Transverse colon (tissue), 4 donors: ENCODE data around the gene TTC28. TPM values are rescaled to one million over a fixed set of nuclear protein-coding genes. Genes with fewer than 3 reads are reported as not detected.
"Not testable (repeated sequence)": the region's sequence is repeated elsewhere in the genome, so short reads cannot be mapped to it uniquely, and the experiment has no call there.

Source experiments
- DNase-seq: peaks from one replicate; pipeline ENCODE4 v3.0.0-alpha.2; 2019
- H3K27ac ChIP-seq, 4 donors: fragments of 200-600 bp; sonication (generic); 2 replicates each; pipeline ENCODE4 v1.5.1; 2016 to 2018; ENCODE audit warnings: inconsistent platforms in 4 of 4
- H3K27me3 ChIP-seq: fragments of 200-600 bp; sonication (generic); 2 replicates; pipeline ENCODE4 v1.5.1; 2017; ENCODE audit warnings: inconsistent platforms
- H3K36me3 ChIP-seq, 4 donors: fragments of 200-600 bp; sonication (generic); 2 replicates each; pipeline ENCODE4 v1.5.1; 2017 to 2019; ENCODE audit warnings: inconsistent platforms in 4 of 4
- H3K4me1 ChIP-seq, 4 donors: fragments of 200-600 bp; sonication (generic); 2 replicates each; pipeline ENCODE4 v1.5.1; 2017 to 2020; ENCODE audit warnings: inconsistent platforms in 4 of 4
- H3K4me3 ChIP-seq, 4 donors: fragments of 200-600 bp; sonication (generic); 1 replicate in 1 of 4; 2 replicates in 3 of 4; pipeline versions ENCODE4 v1.5.1 to v1.6.1; 2017 to 2019; ENCODE audit warnings: inconsistent platforms in 4 of 4
- H3K9me3 ChIP-seq, 2 donors: fragments of 200-600 bp; sonication (generic); 2 replicates each; pipeline ENCODE4 v1.5.1; 2017 to 2019; ENCODE audit warnings: inconsistent platforms in 2 of 2
- EP300 ChIP-seq: sonication (generic); formaldehyde crosslinking; IDR thresholded peaks from one replicate; pipeline ENCODE4 v1.6.1; 2017; ENCODE audit warnings: antibody characterized with exemption, low read depth
- POLR2A ChIP-seq: fragments of 450-650 bp; IDR thresholded peaks from one replicate; pipeline ENCODE4 v1.6.1; 2016; ENCODE audit warnings: antibody characterized with exemption, mild to moderate bottlenecking, moderate library complexity
- POLR2AphosphoS5 ChIP-seq, 3 donors: sonication (generic); formaldehyde crosslinking; IDR thresholded peaks; one replicate each; pipeline ENCODE4 v1.6.1; 2016; ENCODE audit warnings: antibody characterized with exemption in 3 of 3
- WGBS, 2 donors: methylation state at CpG; one replicate each; pipeline ENCODE4 v1.1.5; 2018; ENCODE audit warnings: low coverage in 1 of 2; 5-methylcytosine and 5-hydroxymethylcytosine counted together
- in situ Hi-C, 4 donors: fragments of 200-750 bp; cut with MboI; loops; one replicate each; pipeline versions ENCODE4 v1.15.0 to v1.15.1; 2017; ENCODE audit warnings: low sequenced_read_pairs in 3 of 4, low pct_ligation_motif_present in 1 of 4, low pct_unique_long_range_greater_than_20kb in 1 of 4
- intact Hi-C: fragments of 100-400 bp; cut with DNase I; formaldehyde crosslinking; loops from one replicate; pipeline ENCODE4 v1.15.1; 2023; ENCODE audit warnings: low total_unique reads
- total RNA-seq, 4 donors: library from RNA; depleted of rRNA; stranded (reverse); fragments of >200 nt; gene quantifications; one replicate each; pipeline ENCODE4 v1.1.0, GENCODE V29; 2016
- TF ChIP-seq, protein P1 (sequence below), 5 experiments: fragments of 200-600 bp in 3 of 5; fragments of 450-650 bp in 2 of 5; sonication (generic) in 3 of 5; IDR thresholded peaks; 1 replicate in 2 of 5; 2 replicates in 3 of 5; pipeline ENCODE4 v1.5.1; 2016 to 2017; ENCODE audit warnings: antibody characterized with exemption in 5 of 5, inconsistent platforms in 3 of 5, mild to moderate bottlenecking in 2 of 5, moderate library complexity in 1 of 5

The TTC28 gene
- total RNA-seq, 4 donors from 2014 or later: 7.6 to 84.2 (median 12.4) TPM

DNA sequence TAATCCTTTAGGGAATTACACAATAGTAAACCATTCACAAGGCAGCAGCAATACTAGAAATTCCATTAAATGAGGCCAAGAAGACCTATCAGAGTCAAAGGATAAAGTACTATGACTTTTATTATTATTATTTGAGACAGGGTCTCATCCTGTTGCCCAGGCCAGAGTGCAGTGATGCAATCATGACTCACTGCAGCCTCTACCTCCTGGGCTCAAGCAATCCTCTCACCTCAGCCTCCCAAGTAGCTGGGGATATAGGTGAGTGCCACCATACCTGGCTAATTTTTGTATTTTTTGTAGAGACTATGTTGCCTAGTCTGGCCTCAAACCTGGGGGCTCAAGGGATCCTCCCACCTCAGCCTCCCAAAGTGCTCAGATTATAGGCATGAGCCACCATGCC, 51.8 kb downstream of the TTC28 start:
- intact Hi-C loops (no loop called here), in situ Hi-C loops (no loop called here)
- DNase-seq: no peak
- H3K4me3 ChIP-seq: no peak overlapping the region
- no peaks in the 10 kb centered on the region for H3K4me1 ChIP-seq
- H3K27ac ChIP-seq: no peak overlapping the region
- TF ChIP-seq EP300 (no peak), POLR2A (no peak), POLR2AphosphoS5 (IDR thresholded peaks at IDR 0.05) (no peak)
- TF ChIP-seq, protein P1, sequence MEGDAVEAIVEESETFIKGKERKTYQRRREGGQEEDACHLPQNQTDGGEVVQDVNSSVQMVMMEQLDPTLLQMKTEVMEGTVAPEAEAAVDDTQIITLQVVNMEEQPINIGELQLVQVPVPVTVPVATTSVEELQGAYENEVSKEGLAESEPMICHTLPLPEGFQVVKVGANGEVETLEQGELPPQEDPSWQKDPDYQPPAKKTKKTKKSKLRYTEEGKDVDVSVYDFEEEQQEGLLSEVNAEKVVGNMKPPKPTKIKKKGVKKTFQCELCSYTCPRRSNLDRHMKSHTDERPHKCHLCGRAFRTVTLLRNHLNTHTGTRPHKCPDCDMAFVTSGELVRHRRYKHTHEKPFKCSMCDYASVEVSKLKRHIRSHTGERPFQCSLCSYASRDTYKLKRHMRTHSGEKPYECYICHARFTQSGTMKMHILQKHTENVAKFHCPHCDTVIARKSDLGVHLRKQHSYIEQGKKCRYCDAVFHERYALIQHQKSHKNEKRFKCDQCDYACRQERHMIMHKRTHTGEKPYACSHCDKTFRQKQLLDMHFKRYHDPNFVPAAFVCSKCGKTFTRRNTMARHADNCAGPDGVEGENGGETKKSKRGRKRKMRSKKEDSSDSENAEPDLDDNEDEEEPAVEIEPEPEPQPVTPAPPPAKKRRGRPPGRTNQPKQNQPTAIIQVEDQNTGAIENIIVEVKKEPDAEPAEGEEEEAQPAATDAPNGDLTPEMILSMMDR (IDR thresholded peaks at IDR 0.05): no peak
- no peaks in the 10 kb centered on the region for H3K9me3 ChIP-seq
- no peaks in the 10 kb centered on the region for H3K36me3 ChIP-seq
- no peaks in the 10 kb centered on the region for H3K27me3 ChIP-seq

GRCh38 chr22:28620244-28620922, 59.3 kb downstream of the TTC28 start:
- Histone ChIP-seq H3K27me3 (no peaks in the 10 kb centered on the region), H3K27ac (peak overlapping the region in 1 of 4 donors; percentile 27), H3K4me1 (peaks cover 0 to 5% (median 0%) of the 10 kb centered on the region in 4 donors), H3K9me3 (no peaks in the 10 kb centered on the region), H3K36me3 (no peaks in the 10 kb centered on the region), H3K4me3 (no peak overlapping the region)
- intact Hi-C loops: no loop called here
- no peak for DNase-seq
- WGBS, 2 donors: 54 to 69% methylated on average over 5 of the region's 5 CpGs
- no peak for TF ChIP-seq POLR2A
- TF ChIP-seq EP300: no peak
- TF ChIP-seq, protein P1 (IDR thresholded peaks at IDR 0.05): no peak
- TF ChIP-seq POLR2AphosphoS5 (IDR thresholded peaks at IDR 0.05): no peak
- in situ Hi-C loops: loop anchor here in 3 of 4 donors (25.0 kb wide), 2 partner anchors 217 to 417 kb away; no protein-coding TSS in a partner anchor

DNA sequence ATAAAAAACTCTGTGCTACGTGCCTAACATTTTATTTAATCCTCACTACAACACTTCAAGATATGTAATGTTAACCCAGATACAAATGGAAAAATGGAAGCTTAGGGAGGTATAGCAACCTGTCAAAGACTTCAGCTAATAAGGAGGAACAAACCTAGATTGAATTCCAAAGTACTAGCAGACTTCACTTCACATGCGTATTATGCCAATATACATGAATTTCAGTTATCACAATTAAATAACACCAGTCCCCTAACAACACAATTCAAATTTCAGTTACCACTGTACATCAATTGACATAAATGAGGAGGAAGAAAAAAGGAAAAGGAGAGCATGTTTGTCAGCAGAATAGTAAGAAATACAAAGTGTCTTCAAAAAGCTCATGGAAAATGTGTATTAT, 60.4 kb downstream of the TTC28 start:
- TF ChIP-seq POLR2AphosphoS5 (IDR thresholded peaks at IDR 0.05) (no peak), POLR2A (no peak), EP300 (no peak)
- TF ChIP-seq, protein P1 (IDR thresholded peaks at IDR 0.05): no peak
- Histone ChIP-seq H3K4me1 (peaks cover 0 to 5% (median 0%) of the 10 kb centered on the region in 4 donors), H3K27me3 (no peaks in the 10 kb centered on the region), H3K36me3 (no peaks in the 10 kb centered on the region), H3K27ac (no peak overlapping the region), H3K9me3 (no peaks in the 10 kb centered on the region), H3K4me3 (no peak overlapping the region)
- no peak for DNase-seq
- in situ Hi-C loops (loop anchor here in 3 of 4 donors (25.0 kb wide), 2 partner anchors 218 to 418 kb away; no protein-coding TSS in a partner anchor), intact Hi-C loops (no loop called here)
- 92 to 93% methylated on average over 2 of the region's 2 CpGs for WGBS, 2 donors

- H3K4me1 ChIP-seq, H3K27ac ChIP-seq, H3K9me3 ChIP-seq, H3K36me3 ChIP-seq, H3K27me3 ChIP-seq, intact Hi-C loops, DNase-seq, H3K4me3 ChIP-seq: not testable (repeated sequence)
- 65% methylated on average over 4 of the region's 4 CpGs; no CpG with 5 or more reads in 1 of the 2 donors for WGBS, 2 donors
- in situ Hi-C loops: loop anchor here in 3 of 4 donors (25.0 kb wide), 2 partner anchors 222 to 422 kb away; no protein-coding TSS in a partner anchor
Measured at GRCh38 chr22:28615423-28615822, 64.2 kb downstream of the TTC28 start.
